ENCODE data around the gene LRP1-AS.

The LRP1-AS gene

DNA sequence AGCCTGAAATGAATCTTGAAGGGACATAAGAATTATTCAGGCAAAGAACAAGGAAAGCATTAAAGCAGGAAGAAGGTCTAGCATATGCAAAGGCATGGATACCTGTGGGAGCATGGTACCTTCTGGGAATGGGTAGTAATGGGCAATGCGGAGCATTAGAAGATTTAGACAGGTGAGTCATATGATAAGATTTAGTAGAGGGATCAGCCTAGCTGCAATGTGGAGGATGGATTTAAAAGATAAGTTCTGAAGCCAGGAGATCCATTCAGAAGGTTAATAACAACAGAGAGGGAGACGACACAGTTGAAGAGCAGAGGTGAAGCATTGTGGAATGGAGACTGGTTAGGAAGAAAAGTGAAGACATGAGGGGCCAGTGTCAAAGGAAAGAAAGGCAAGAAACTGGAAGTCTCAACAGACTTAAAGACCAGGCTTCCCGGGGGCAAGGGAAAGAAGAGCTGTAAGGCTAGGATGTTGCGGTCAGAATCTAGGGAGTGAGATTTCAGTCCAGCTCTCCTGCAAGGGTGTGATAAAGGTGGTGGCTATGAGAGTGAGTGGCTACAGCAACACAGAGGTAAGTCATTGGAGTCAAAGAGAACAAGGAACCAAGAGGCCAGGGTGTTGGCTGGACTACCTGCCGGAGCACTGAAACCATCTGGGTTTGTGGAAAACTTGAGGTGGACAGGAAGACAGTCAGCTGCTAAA, 30.7 kb downstream of the LRP1-AS start:
- DNase-seq: no peak

- DNase-seq: no peak
Observed at GRCh38 chr12:57112492-57113294, 34.7 kb downstream of the LRP1-AS start.

DNA sequence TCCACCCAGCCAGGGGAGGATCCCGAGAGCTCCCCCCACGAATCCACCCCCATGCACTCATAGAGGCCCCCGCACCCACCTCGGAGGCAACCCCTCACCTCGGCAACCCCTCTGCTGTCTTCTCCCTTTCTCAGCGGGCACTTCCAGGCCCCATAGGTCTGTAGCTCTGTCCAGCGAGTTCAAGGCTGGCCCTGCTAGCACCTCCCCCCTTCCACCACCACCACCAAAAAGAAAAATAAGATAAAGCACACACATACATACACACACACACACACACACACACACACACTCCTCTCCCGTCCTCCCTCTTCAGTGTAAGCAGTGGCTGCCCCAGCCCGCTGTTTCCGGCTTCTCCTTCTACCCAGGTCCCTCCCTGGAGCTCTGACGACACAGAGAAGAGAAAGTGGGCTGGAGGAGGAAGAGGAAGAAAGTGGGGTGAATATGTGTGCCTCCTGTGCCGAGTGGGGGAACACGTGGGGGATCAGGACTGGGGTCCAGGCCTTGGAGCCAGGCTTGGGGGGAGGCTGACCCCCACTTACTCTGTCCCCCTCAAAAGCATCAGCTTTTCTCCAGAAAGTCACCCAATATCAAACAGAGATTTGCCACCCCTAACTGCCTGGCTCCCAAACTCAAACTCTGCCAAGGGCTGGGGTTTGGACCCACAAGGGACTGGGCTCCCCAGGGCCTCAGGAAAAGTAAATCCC, 36.2 kb downstream of the LRP1-AS start, which contains the start of gene STAT6:
TSS of gene STAT6 (minus strand) at position 332 of the 704 bp plus-strand sequence. CDS start 3,084 bp downstream, outside the sequence.
- peak; percentile 71 for DNase-seq

- DNase-seq: peak; percentile 70
Observed at GRCh38 chr12:57110104-57111030, 37.1 kb downstream of the LRP1-AS start.

GRCh38 chr12:57109207-57110103, 38.0 kb downstream of the LRP1-AS start:
- DNase-seq: no peak

DNA sequence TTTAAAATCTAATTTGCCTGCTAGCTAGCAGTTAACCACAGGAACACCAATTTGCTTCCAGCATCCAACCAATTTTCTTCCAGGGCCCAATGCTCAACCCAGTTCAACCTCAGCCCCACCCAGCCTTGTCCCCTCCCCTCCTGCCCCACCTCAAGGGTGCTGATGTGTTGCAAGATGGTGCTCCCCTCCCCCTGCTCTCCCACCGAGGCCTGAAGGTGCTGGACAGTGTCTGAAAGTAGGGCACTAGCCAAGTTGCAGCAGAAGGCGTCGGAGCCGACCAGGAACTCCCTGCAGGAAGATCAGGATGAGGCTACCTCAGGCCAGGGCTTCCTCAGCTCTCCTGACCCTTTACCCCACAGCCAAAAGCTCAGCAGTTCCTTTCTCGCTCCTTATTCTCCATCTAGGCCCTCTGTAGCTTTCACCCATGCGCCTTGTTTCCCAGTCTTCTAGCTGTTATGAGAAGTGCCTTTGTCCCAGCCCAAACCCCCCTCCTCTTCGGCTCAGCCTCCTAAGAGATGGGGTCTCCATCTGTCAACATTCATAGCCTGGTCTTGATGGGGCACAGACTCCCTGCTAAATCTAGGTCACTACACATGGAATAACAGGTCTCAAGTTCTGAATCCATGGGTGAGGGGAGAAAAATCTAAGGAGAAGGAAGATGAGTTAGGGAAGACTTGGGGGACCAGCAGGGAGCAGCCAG, 39.8 kb downstream of the LRP1-AS start:
- DNase-seq: no peak

GRCh38 chr12:57106021-57106708, 41.3 kb downstream of the LRP1-AS start:
- DNase-seq: no peak

DNA sequence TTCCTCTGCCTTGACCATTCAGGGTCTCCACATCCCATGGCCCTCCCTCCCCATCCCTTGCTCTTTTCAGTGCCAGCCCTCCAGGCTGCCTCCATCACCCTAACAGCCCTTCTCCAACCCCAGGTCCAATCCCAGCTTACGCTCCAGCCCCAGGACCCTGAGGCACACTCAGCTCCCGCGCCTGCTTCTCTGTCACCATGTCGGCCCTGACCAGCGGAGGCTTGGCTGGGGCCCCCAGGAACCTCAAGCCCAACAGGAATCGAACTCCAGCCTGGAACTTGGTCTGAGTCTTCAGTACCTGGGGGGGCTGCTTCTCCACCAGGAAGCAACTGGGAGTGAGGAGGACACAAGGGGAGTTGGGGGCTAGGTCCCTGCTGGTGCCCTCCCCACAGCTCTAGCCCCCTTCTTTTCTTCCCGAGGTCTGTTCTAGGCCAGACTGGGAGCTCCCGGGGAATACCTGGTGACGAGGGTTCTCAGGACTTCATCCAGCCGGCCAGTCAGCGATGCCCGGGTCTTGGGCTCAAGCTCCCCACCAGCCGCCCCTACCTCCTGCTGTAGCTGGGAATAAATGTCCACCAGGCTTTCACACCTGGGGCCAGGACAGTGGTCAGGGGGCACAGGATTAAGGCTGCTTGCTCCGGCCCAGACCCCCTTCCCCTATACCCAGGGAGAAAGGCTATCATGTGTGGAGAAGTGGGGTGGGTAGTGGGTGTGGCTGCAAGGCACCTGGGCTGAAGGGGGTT, 42.2 kb downstream of the LRP1-AS start:
- no peak for DNase-seq

DNA sequence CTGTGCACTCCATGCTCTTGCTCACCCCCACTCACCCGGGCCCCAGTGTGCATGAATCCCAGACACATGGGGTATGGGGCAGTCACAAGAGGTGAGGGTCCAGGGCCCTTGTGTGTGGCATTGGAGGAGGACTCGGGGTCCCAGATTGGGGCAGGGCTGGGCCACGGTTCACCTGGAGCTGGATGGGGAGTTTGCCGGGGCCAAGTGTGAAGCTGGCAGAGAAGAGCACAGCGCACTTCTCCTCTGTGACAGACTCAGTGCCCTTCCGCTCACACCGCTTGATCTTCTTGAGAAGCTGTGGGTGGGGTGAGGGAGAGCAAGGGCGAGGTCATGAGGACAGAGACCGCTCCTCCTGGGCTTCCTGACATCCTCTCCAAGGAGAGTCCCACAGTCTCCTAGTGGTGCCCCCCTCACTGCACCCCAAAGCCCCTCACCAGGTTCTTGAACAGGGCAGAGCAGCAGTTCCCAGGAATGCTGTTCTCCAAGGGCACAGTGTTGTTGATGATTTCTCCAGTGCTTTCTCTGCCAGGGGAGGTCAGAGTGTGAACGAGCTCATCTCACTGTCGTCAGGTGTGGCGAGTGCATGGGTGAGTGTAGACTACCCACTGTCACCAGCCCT, 43.0 kb downstream of the LRP1-AS start:
- no peak for DNase-seq

DNA sequence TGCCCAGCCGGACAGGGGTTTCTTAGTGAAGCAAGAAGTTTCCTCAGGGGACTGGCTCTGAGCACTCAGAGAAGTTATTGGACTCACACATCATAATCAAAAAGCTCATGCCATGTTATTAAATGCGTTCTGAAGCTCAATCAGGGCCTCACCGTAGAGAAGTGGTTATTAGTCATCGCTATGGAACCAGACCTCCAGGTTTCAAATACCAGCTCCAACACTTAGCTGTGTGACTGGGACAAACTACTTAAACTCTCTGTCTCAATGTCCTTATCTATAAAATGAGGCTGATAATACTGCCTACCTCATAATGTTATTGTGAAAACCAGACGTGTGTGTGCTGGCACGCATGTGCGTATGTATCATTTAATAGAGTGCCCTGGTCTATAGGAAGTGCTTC, 43.6 kb downstream of the LRP1-AS start:
- no peak for DNase-seq

DNA sequence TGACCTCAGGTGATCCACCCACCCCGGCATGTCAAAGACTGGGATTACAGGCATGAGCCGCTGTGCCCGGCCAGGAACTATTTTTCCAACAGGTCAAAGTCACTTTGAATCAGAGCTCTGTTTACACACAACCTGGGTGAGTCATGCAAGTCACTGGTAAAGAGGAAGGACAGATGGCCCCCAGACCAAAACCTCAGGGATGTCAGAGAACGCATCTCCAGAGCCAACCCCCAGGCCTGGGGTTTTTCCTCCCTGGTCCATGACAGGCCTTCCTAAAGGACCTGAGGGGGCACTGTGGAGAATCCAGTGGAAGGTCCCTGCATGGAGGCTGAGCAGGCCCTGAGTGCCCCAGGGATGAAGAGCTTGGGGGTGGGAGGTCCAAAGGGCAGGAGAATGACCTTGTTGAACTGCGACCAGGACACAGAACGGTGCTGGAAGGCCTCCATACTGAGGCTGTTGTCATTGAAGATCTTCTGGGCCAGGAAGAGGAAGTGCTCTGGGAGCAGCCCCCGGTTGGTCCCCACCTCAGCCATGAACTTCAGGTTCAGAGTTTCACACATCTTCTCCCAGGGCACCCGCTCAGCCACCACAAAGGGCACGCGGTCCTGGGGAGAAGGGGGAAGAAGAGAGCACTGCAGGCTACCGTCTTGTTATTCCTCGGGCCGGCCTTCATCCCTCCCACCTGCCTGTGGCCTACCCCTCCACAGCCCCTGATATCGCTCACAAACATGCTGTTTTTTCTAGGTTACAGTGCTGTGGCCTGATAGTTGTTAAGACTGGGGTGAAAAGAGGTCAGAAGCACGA, 45.3 kb downstream of the LRP1-AS start:
- no peak for DNase-seq

DNA sequence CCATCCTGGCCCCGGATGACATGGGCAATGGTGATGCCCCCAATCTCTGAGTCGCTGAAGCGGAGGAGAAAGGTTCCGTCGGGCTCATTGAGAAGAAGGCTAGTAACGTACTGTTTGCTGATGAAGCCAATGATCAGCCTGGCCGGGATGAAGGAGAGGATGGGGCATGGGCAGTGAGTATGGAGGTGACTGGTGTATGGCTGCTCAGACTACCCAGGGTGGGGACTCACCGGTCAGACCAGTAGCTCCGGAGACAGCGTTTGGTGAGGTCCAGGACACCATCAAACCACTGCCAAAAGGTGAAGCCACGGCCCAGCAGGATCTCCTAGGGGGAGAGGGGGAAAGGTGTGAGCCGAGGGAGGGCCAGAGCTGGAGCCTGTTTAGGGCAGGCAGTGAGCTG, 47.7 kb downstream of the LRP1-AS start:
- no peak for DNase-seq

- no peak for DNase-seq
Observed at GRCh38 chr12:57099047-57099714, 48.2 kb downstream of the LRP1-AS start.

GRCh38 chr12:57098546-57098945, 48.9 kb downstream of the LRP1-AS start:
- no peak for DNase-seq

DNA sequence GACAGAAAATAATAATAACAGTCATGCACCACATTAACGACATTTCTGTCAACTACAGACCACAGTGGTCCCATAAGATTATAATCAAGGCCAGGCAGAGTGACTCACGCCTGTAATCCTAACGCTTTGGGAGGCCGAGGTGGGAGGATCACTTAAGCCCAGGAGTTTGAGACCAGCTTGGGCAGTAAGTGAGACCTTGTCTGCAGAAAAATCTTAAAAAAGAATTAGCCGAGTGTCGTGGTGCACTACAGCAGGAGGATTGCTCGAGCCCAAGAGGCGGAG, 49.9 kb downstream of the LRP1-AS start:
- no peak for DNase-seq

DNA sequence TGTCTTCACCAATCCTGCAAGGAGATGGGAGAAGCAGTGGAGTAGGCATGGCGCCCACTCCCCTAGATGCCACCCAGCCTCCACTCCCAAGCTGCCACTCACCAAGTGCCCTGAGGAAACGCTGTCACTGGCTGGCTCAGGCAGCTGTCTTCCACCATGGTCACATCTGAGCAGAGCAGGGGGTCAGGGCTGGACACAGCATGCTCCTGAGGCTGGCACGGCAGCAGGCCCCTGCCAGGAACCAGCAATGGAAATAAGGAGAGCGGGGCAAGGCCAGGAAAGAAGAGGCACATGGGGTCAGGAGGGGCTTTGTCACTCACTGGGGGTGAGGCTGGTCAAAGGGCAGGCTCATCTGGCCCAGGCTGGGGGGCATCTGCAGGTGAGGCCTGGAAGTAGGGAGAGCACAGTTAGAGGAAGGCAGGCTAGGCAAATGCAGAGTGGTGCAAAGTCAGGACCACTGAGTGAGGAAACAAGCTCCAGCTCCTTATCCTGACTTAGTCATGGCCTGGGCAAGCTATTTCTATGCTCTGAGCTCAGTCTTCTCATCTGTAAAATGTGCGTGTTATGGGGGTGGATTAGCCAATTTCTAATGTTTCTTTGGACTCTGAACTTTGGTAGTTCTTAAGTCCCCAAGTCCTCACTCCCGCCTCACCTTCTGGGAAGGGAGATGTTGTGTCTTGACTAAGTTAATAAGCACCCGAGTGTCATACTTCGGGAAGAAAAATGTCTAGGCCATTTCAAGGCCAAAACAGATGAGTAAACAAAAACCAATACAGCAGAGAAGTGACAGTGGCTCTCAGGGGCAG, 50.5 kb downstream of the LRP1-AS start:
- no peak for DNase-seq

GRCh38 chr12:57096099-57096572, 51.3 kb downstream of the LRP1-AS start:
- no peak for DNase-seq
